Retinal pigment epithelial cell (primary cell): ENCODE measurements around the gene KIAA0232.

ENCODE experiments used
- DNase-seq: peaks from one replicate; pipeline ENCODE4 v3.0.0-alpha.2; 2010; ENCODE audit warnings: low read depth
- H3K4me3 ChIP-seq: 2 replicates; pipeline ENCODE4 v1.5.1; 2011; ENCODE audit warnings: mild to moderate bottlenecking, low read length, control low read depth, moderate library complexity
- CTCF ChIP-seq: conservative IDR thresholded peaks from 2 replicates; pipeline ENCODE4 v1.5.1; 2011; ENCODE audit warnings: low read depth, low read length, control low read depth, inconsistent platforms

Gene KIAA0232

GRCh38 chr4:6765703-6766102 lies 16.8 kb upstream of the KIAA0232 start:
- DNase-seq, result no peak
- no peak for TF ChIP-seq CTCF
- no peak overlapping the region for H3K4me3 ChIP-seq

- no peak for DNase-seq
- H3K4me3 ChIP-seq, result no peak overlapping the region
- no peak for TF ChIP-seq CTCF
Observed at GRCh38 chr4:6767386-6767747, 15.2 kb upstream of the KIAA0232 start.

- H3K4me3 ChIP-seq, result no peak overlapping the region
- no peak for TF ChIP-seq CTCF
- no peak for DNase-seq
Observed at GRCh38 chr4:6767748-6768538, 14.6 kb upstream of the KIAA0232 start.

- H3K4me3 ChIP-seq, result no peak overlapping the region
- no peak for TF ChIP-seq CTCF
- no peak for DNase-seq
Observed at GRCh38 chr4:6768539-6768905, 14.0 kb upstream of the KIAA0232 start.

- H3K4me3 ChIP-seq, result no peak overlapping the region
- no peak for TF ChIP-seq CTCF
- no peak for DNase-seq
Observed at GRCh38 chr4:6769233-6769988, 13.1 kb upstream of the KIAA0232 start.

- no peak for TF ChIP-seq CTCF
- DNase-seq, result no peak
- no peak overlapping the region for H3K4me3 ChIP-seq
Observed at GRCh38 chr4:6769989-6770420, 12.5 kb upstream of the KIAA0232 start.

- no peak overlapping the region for H3K4me3 ChIP-seq
- DNase-seq, result no peak
- no peak for TF ChIP-seq CTCF
Observed at GRCh38 chr4:6770581-6771228, 11.8 kb upstream of the KIAA0232 start.
